ENCODE measurements around the gene IKZF3. TPM values are rescaled to one million over a fixed set of nuclear protein-coding genes. Genes with fewer than 3 reads are reported as not detected.

The IKZF3 gene
- total RNA-seq, 4 donors from 2014 or later = 2.9 to 8.3 (median 4.5) TPM

DNA sequence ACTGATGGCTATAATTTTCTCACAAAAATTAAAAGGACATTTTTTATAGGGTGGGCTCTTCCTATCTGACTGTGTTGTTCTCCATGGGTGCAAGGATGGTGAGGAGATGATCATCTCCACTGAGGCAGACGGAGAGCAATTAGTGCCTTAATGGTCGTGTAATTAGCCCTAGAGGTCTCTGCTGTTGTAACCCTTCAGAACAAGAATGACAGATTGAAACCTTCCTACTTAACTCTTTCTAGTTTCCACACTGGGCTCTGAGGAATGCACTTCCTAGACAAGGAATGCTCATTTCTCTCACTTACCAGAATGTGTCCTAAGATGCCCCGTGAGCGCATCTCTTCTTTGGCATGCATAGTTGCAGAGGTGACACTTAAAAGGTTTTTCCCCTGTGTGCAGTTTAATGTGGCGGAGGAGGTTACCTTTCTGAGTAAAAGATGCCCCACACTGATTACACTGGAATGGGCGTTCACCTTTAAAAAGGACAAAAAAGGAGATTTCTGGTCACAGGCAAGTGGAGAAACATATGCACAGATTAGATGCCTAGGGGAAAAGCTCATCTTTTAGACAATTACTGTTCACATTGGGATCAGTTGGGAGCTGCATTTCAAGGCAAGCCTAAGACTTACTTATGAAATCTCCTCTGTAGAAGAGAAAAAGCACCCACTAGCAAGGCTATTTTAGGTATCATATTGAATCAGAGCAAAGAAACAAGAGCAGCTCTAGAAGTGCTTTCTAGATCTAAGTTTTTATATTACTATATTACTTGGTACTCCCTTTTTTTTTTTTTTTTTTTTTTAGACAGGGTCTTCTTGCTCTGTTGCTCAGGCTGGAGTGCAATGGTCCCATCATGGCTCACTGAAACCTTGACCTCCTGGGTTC lies 72.8 kb downstream of the IKZF3 start:
- no peak for DNase-seq (ENCODE audit: low spot score)
- ATAC-seq (ENCODE audit: low FRiP score) = no peak
- TF ChIP-seq, protein P1, sequence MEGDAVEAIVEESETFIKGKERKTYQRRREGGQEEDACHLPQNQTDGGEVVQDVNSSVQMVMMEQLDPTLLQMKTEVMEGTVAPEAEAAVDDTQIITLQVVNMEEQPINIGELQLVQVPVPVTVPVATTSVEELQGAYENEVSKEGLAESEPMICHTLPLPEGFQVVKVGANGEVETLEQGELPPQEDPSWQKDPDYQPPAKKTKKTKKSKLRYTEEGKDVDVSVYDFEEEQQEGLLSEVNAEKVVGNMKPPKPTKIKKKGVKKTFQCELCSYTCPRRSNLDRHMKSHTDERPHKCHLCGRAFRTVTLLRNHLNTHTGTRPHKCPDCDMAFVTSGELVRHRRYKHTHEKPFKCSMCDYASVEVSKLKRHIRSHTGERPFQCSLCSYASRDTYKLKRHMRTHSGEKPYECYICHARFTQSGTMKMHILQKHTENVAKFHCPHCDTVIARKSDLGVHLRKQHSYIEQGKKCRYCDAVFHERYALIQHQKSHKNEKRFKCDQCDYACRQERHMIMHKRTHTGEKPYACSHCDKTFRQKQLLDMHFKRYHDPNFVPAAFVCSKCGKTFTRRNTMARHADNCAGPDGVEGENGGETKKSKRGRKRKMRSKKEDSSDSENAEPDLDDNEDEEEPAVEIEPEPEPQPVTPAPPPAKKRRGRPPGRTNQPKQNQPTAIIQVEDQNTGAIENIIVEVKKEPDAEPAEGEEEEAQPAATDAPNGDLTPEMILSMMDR (IDR thresholded peaks at IDR 0.05) = no peak

DNA sequence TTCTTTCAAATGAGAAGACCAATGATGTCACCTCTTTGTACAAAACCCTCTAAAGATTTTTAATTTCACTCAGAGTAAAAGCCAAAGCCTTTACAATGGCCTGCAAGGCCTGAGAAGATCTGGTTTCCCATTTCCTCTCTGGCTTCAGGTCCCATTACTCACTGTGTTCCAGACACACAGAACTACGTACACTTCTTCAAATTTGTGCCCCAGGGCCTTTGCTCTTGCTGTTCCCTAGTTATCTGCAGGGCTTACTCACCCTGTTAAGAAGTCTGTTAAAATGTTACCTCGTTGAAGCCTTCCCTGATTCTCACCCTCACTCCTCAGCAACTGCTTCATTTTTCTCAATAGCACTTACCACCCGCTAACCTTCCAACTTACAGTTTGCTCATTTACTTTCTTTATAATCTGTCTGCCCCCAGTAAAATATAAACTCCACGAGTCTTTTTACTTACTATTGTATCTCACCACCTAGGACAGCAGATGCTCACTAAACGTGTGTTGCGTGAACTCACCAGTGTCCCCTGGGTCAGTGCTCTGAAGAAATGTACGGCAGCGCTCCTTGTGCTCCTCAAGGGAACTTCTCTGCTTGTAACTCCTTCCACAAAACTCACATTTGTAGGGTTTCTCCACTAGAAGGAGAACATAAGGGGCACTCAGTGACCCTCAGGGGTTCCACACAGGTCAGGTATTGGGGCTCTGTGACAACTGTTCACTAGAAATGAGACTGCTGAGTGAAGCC lies 76.2 kb downstream of the IKZF3 start:
- DNase-seq (ENCODE audit: low spot score) (no peak), ATAC-seq (ENCODE audit: low FRiP score) (no peak)
- TF ChIP-seq, protein P1 (IDR thresholded peaks at IDR 0.05) = no peak

DNA sequence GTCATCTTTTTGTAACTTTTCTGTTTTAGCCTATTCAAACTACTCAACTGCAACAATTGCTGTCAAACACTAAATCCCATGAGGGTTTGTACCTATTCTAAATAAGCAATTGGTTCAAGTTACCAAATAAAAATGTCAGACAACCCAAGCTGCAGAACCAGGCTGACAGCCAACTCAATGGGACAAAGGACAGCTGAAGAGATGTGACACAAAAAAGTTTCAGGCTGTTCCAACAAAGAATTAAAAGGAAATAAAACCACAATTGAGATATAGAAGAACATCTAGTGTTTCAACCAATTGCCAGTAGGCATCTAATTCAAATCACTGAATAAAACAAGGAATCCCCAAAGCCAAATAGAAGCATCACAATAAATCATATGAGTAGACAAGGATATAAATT lies 77.1 kb downstream of the IKZF3 start:
- no peak for ATAC-seq (ENCODE audit: low FRiP score)
- TF ChIP-seq, protein P1 (IDR thresholded peaks at IDR 0.05) = no peak

DNA sequence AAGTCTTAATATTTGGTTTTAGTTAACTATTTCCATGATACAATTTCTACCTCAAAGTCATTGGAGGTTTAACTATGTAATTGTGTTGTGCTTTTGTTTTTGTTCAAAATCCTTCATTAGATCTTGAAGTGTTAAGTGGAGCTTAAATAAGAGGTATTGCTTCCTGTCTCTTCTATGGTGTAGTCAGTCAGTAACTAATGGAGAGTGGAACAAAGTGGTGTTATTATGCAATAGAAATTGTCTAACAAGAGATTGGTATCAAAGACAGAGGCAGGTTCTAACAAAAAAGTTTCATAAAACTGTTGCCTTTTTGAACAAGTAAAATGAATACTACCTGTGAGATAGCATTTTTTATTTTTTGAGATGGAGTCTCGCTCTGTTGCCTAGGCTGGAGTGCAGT lies 81.1 kb downstream of the IKZF3 start:
- ATAC-seq (ENCODE audit: low FRiP score) = no peak
- DNase-seq (ENCODE audit: low spot score) = no peak
- TF ChIP-seq, protein P1 (IDR thresholded peaks at IDR 0.05) = no peak

More for the DNA sequence above, 77.1 kb downstream of the IKZF3 start:
- DNase-seq (ENCODE audit: low spot score) = no peak

DNA sequence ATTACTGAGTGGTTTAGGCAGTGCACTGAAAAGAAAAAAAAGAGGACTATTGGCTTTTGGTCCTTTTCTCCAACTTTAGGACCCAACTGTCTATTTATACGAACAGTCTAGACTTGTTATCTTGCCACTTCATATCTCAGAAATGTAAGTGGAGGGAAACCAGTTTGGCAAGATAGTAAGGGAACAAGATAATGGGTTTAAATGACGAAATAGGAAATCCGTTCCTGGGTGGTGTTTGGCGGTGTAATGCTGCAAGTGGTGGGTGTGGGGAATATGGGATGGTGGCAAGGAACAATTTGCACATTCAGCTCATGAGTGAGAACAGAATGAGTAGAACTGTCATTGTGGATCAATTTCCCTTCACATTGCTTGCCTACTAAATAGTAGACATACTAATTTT lies 81.6 kb downstream of the IKZF3 start:
- ATAC-seq (ENCODE audit: low FRiP score) (no peak), DNase-seq (ENCODE audit: low spot score) (no peak)
- TF ChIP-seq, protein P1 (IDR thresholded peaks at IDR 0.05) = no peak

DNA sequence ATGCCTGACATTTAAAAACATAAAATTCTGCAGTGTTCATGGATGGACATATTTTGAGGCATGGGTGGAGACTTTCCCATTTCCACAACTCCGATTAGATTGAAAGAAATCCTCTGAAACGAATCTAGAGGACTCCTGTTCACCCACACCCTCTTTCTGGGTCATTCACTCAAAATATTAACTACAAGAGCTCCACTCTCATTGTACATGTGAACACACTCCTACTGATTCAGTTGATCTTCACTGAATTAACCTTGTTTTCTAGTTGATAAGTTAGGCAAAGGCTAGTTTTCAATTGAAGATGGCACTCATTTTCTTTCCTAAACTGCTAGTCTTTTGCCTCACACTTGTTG lies 82.3 kb downstream of the IKZF3 start:
- ATAC-seq (ENCODE audit: low FRiP score) (no peak), DNase-seq (ENCODE audit: low spot score) (no peak)
- TF ChIP-seq, protein P1 (IDR thresholded peaks at IDR 0.05) = no peak
